Panc1 (cell line): Measurements from ENCODE around the gene POLK. TPM values are rescaled to one million over a fixed set of nuclear protein-coding genes. Genes with fewer than 3 reads are reported as not detected.

Experiments used
- ATAC-seq: fragments of 200-7000 bp; cut with Tn5 transposase; 2 replicates; pipeline ENCODE4 v1.9.1; 2020; ENCODE audit warnings: mild to moderate bottlenecking, moderate library complexity
- BruUV-seq: library from RNA; stranded (reverse); fragments of 400-500 nt; replicated peaks from 2 replicates; lab custom pipeline; 2021; lab: Mats Ljungman, UMichigan
- CTCF ChIA-PET: fragments of 300-600 bp; sonication (Branson Sonifier 250); formaldehyde crosslinking; loops from one replicate; lab custom pipeline; 2022; ENCODE audit warnings: antibody characterized with exemption; lab: Charles Lee
- POLR2A ChIA-PET: fragments of 300-600 bp; sonication (Branson Sonifier 250); formaldehyde crosslinking; loops from one replicate; lab custom pipeline; 2022; ENCODE audit warnings: antibody characterized with exemption; lab: Charles Lee
- DNase-seq: peaks from one replicate; pipeline ENCODE4 v3.0.0-alpha.2; 2010; ENCODE audit warnings: low read depth, low spot score
- H3K27ac ChIP-seq: 2 replicates; pipeline ENCODE4 v1.5.1; 2011; ENCODE audit warnings: mild to moderate bottlenecking, low read length, inconsistent platforms
- H3K27me3 ChIP-seq: fragments of 200-500 bp; sonication (Bioruptor generic); 2 replicates; pipeline ENCODE4 v1.6.0; 2014; ENCODE audit warnings: low read length, inconsistent platforms; ENCODE audit not compliant: control insufficient read depth, insufficient read depth
- H3K36me3 ChIP-seq: fragments of 200-500 bp; sonication (Bioruptor generic); 2 replicates; pipeline ENCODE4 v1.5.1; 2014; ENCODE audit warnings: inconsistent platforms, mild to moderate bottlenecking, low read length, moderate library complexity; ENCODE audit not compliant: control insufficient read depth, insufficient read depth
- H3K4me1 ChIP-seq: 2 replicates; pipeline ENCODE4 v1.5.1; 2011; ENCODE audit warnings: inconsistent platforms, mild to moderate bottlenecking, low read length, moderate library complexity; ENCODE audit not compliant: control insufficient read depth, insufficient read depth
- H3K4me3 ChIP-seq, 2 experiments: 2 replicates each; pipeline ENCODE4 v1.5.1; 2011 to 2012; ENCODE audit warnings: low read depth in 2 of 2, low read length in 2 of 2, mild to moderate bottlenecking in 2 of 2, inconsistent platforms in 1 of 2, moderate library complexity in 1 of 2
- H3K9me3 ChIP-seq: fragments of 200-500 bp; sonication (Bioruptor generic); 2 replicates; pipeline ENCODE4 v1.5.1; 2014; ENCODE audit warnings: low read depth, mild to moderate bottlenecking, inconsistent platforms, low read length, moderate library complexity; ENCODE audit not compliant: control insufficient read depth, insufficient read depth
- POLR2AphosphoS5 ChIP-seq: IDR thresholded peaks from 2 replicates; pipeline ENCODE4 v1.6.1; 2012; ENCODE audit warnings: mild to moderate bottlenecking, low read depth, low read length, moderate library complexity
- SIN3A ChIP-seq: IDR thresholded peaks from 2 replicates; pipeline ENCODE4 v1.6.1; 2012; ENCODE audit warnings: low read depth, mild to moderate bottlenecking, low read length, moderate library complexity, borderline replicate concordance; ENCODE audit not compliant: insufficient read depth
- TCF7L2 ChIP-seq: IDR thresholded peaks from 2 replicates; pipeline ENCODE4 v1.6.1; 2011; ENCODE audit warnings: mild to moderate bottlenecking, low read depth, low read length, inconsistent platforms
- in situ Hi-C: cut with HindIII; loops from 2 replicates; pipeline ENCODE4 v1.10.0; 2016; ENCODE audit warnings: low sequenced_read_pairs, low pct_unique_long_range_greater_than_20kb
- intact Hi-C: fragments of 100-400 bp; cut with micrococcal nuclease; formaldehyde crosslinking; loops from one replicate; pipeline ENCODE4 v1.10.0; 2022; ENCODE audit not compliant: unreplicated experiment
- total RNA-seq: library from RNA; stranded (reverse); gene quantifications from one replicate; pipeline ENCODE4 v1.2.1, GENCODE V29; 2021; ENCODE audit not compliant: unreplicated experiment
- TF ChIP-seq, protein P1 (sequence below), 2 experiments: IDR thresholded peaks; 2 replicates each; pipeline ENCODE4 v1.6.1; 2011 to 2012; ENCODE audit warnings: low read depth in 2 of 2, control low read depth in 1 of 2, low read length in 1 of 2, mild to moderate bottlenecking in 1 of 2, moderate library complexity in 1 of 2; ENCODE audit not compliant: insufficient read depth in 1 of 2
- TF ChIP-seq, protein P2 (sequence below): fragments of 450-650 bp; IDR thresholded peaks from 2 replicates; pipeline ENCODE4 v1.5.1; 2017; ENCODE audit warnings: mild to moderate bottlenecking

Gene POLK
- total RNA-seq, 1 experiment from 2014 or later = 21.3 TPM

DNA sequence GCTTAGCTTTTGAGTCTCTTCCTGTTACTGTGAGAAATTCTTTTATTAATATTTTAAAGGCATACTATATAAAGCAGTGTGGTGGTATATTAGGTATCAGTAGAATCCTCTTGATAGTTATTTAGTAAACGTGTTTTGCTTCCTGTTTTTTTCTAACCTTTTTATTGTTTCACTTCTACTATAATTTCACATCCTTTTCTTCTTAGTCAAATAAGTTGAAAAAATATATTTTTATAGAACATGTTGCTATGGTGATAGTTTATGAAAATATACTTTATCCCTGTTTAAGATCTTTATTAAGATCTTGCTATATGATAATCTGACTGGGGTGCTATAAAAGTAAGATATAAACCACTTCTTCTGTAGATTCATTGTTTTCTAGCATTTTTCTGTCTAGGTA is 2.1 kb downstream of the POLK start:
- TF ChIP-seq TCF7L2 = no peak
- no peak for TF ChIP-seq SIN3A
- TF ChIP-seq, protein P1, sequence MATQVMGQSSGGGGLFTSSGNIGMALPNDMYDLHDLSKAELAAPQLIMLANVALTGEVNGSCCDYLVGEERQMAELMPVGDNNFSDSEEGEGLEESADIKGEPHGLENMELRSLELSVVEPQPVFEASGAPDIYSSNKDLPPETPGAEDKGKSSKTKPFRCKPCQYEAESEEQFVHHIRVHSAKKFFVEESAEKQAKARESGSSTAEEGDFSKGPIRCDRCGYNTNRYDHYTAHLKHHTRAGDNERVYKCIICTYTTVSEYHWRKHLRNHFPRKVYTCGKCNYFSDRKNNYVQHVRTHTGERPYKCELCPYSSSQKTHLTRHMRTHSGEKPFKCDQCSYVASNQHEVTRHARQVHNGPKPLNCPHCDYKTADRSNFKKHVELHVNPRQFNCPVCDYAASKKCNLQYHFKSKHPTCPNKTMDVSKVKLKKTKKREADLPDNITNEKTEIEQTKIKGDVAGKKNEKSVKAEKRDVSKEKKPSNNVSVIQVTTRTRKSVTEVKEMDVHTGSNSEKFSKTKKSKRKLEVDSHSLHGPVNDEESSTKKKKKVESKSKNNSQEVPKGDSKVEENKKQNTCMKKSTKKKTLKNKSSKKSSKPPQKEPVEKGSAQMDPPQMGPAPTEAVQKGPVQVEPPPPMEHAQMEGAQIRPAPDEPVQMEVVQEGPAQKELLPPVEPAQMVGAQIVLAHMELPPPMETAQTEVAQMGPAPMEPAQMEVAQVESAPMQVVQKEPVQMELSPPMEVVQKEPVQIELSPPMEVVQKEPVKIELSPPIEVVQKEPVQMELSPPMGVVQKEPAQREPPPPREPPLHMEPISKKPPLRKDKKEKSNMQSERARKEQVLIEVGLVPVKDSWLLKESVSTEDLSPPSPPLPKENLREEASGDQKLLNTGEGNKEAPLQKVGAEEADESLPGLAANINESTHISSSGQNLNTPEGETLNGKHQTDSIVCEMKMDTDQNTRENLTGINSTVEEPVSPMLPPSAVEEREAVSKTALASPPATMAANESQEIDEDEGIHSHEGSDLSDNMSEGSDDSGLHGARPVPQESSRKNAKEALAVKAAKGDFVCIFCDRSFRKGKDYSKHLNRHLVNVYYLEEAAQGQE (IDR thresholded peaks at IDR 0.05; ENCODE audit: insufficient read depth in 1 of 2, low read depth in 2 of 2, low read length in 1 of 2) = no peak
- TF ChIP-seq, protein P2, sequence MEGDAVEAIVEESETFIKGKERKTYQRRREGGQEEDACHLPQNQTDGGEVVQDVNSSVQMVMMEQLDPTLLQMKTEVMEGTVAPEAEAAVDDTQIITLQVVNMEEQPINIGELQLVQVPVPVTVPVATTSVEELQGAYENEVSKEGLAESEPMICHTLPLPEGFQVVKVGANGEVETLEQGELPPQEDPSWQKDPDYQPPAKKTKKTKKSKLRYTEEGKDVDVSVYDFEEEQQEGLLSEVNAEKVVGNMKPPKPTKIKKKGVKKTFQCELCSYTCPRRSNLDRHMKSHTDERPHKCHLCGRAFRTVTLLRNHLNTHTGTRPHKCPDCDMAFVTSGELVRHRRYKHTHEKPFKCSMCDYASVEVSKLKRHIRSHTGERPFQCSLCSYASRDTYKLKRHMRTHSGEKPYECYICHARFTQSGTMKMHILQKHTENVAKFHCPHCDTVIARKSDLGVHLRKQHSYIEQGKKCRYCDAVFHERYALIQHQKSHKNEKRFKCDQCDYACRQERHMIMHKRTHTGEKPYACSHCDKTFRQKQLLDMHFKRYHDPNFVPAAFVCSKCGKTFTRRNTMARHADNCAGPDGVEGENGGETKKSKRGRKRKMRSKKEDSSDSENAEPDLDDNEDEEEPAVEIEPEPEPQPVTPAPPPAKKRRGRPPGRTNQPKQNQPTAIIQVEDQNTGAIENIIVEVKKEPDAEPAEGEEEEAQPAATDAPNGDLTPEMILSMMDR = no peak
- no peak for TF ChIP-seq POLR2AphosphoS5
- ATAC-seq (no peak), DNase-seq (no peak)
- ChIA-PET POLR2A (no interaction called here), CTCF (interaction anchor here (0.6 kb wide), 1 partner anchor 222 kb away, joined by 3 read pairs; no protein-coding TSS in a partner anchor)
- in situ Hi-C loops (no loop called here), intact Hi-C loops (loop anchor here (5.0 kb wide), 1 partner anchor 53 kb away; no protein-coding TSS in a partner anchor)
- peak overlapping the region in 1 of 2 experiments; percentile 98; a peak in 2 of 4 replicates for H3K4me3 ChIP-seq
- BruUV-seq = no TSS peak
- peak overlapping the region; percentile 98; the same call in 1 of the 2 replicates for H3K27ac ChIP-seq
- peaks cover 7% of the 10 kb centered on the region for H3K4me1 ChIP-seq
- H3K36me3 ChIP-seq = no peaks in the 10 kb centered on the region; the same call in 1 of the 2 replicates
- no peaks in the 10 kb centered on the region for H3K9me3 ChIP-seq
- H3K27me3 ChIP-seq = no peaks in the 10 kb centered on the region

DNA sequence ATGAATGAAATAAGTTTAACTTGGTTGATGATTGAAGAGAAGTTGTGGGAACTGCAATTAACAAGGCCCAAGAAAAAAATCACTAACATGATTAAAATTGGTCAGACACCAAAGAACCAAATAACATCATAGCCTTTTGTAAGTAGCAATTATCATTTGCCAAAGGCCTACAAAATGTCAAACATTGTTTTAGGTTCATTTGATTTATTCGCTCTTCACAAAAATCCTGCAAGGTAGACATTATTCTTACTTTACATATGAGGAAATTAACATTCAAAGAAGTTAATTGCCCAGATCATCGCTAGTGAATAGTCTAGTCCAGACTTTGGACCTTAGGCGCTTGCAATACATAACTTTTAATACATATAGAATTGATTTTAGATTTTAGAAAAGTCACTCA is 2.6 kb downstream of the POLK start:
- CTCF ChIA-PET = interaction anchor here (0.6 kb wide), 1 partner anchor 221 kb away, joined by 3 read pairs; no protein-coding TSS in a partner anchor
- Histone ChIP-seq H3K4me3 (no peak overlapping the region), H3K9me3 (no peaks in the 10 kb centered on the region; the same call in 1 of the 2 replicates), H3K27me3 (no peaks in the 10 kb centered on the region), H3K27ac (no peak overlapping the region; the same call in 1 of the 2 replicates), H3K4me1 (peaks cover 7% of the 10 kb centered on the region), H3K36me3 (no peaks in the 10 kb centered on the region; the same call in 1 of the 2 replicates)
- POLR2A ChIA-PET = no interaction called here
- TF ChIP-seq, protein P1 (IDR thresholded peaks at IDR 0.05; ENCODE audit: insufficient read depth in 1 of 2, low read depth in 2 of 2, low read length in 1 of 2) = no peak
- TF ChIP-seq, protein P2 = no peak
- TF ChIP-seq POLR2AphosphoS5 = no peak
- no peak for TF ChIP-seq SIN3A
- TF ChIP-seq TCF7L2 = no peak
- no peak for ATAC-seq
- intact Hi-C loops = loop anchor here (5.0 kb wide), 1 partner anchor 53 kb away; no protein-coding TSS in a partner anchor
- BruUV-seq = no TSS peak
- no peak for DNase-seq
- in situ Hi-C loops = no loop called here
